K562 treated with DMSO at 1 percent for 12 hours (cell line): ENCODE data around the gene TAF11L10. TPM values are rescaled to one million over a fixed set of nuclear protein-coding genes. Genes with fewer than 3 reads are reported as not detected.

ENCODE experiments used
- total RNA-seq: library from RNA; unstranded; fragments of 300-600 nt; gene quantifications from 2 replicates; pipeline ENCODE4 v1.2.3, GENCODE V29; 2022; ENCODE audit not compliant: insufficient read depth

Gene TAF11L10
- total RNA-seq: not detected in 2 replicates

DNA sequence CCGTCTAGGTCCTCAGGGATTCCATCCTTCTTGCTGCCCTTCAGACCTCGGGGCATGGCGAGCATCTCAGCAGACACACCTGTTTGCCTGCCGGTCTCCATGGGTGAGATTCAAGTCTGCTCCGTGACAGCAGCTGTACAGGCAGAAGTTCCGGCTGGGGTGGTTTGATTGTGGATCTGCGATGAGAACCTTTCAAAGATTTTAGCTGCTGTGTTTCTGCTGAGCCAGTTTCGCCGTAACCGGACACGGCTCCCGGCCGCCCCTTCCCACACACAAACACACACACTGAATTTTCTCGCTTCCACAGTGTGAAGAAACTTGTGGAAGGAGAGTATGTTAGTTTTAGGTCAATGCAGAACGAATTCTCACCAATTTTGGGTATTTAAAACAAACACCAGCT lies at the start of gene TAF11L10:
TAF11L10 (minus strand) TSS at position 101 of the 400 bp plus-strand sequence.

DNA sequence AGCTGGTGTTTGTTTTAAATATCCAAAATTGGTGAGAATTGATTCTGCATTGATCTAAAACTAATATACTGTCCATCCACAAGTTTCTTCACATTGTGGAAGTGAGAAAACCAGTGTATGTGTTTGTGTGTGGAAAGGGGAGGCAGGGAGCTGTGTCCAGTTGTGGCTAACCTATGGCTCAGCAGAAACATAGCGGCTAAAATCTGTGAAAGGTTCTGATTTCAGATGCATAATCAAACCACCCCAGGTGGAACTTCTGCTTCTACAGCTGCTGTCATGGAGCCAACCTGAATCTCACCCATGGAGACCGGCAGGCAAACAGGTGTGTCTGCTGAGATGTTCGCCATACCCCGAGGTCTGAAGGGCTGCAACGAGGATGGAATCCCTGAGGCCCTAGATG lies 36.5 kb upstream of the TAF11L10 start, which contains the start of gene TAF11L14:
TAF11L14 (plus strand) TSS at position 301 of the 400 bp plus-strand sequence.

DNA sequence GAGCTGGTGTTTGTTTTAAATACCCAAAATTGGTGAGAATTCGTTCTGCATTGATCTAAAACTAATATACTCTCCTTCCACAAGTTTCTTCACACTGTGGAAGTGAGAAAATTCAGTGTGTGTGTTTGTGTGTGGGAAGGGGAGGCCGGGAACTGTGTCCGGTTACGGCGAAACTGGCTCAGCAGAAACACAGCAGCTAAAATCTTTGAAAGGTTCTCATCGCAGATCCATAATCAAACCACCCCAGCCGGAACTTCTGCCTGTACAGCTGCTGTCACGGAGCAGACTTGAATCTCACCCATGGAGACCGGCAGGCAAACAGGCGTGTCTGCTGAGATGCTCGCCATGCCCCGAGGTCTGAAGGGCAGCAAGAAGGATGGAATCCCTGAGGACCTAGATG lies 34.2 kb upstream of the TAF11L10 start, which contains the start of gene TAF11L13:
TAF11L13 (plus strand) TSS at position 301 of the 400 bp plus-strand sequence.

DNA sequence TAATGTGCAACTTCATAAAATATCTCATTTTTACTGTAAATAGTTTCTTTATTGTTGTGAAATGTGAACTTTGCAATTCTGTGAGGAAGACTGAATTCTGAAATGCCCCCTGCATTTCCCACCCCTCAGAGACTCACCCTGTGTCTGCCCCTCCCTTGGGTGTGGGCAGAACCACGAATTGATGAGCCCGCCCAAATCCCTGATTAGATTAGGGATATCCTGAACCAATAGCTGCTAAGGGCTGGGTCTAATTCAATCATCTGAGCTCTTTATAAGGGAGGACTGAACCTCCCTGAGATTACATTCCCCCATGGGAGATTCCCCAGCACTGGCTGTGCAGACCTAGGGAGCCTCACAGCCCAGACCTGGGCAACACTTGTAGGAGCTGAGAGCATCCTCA lies 12.5 kb upstream of the TAF11L10 start, which contains the start of gene TAF11L12:
TAF11L12 (plus strand) TSS at position 301 of the 400 bp plus-strand sequence.

DNA sequence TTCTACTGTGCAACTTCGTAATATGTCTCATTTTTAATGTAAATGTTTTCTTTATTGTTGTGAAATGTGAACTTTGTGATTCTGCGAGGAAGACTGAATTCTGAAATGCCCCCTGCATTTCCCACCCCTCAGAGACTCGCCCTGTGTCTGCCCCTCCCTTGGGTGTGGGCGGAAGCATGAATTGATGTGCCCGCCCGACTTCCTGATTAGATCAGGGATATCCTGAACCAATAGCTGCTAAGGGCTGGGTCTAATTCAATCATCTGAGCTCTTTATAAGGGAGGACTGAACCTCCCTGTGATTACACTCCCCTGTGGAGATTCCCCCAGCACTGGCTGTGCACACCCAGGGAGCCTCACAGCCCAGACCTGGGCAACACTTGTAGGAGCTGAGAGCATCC lies 6.3 kb upstream of the TAF11L10 start, which contains the start of gene TAF11L11:
TAF11L11 (plus strand) TSS at position 304 of the 400 bp plus-strand sequence.

DNA sequence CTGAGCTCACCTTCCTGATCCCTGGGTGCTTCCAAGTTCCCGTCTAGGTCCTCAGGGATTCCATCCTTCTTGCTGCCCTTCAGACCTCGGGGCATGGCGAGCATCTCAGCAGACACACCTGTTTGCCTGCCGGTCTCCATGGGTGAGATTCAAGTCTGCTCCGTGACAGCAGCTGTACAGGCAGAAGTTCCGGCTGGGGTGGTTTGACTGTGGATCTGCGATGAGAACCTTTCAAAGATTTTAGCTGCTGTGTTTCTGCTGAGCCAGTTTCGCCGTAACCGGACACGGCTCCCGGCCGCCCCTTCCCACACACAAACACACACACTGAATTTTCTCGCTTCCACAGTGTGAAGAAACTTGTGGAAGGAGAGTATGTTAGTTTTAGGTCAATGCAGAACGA lies 3.4 kb downstream of the TAF11L10 start, which contains the start of gene TAF11L9:
TAF11L9 (minus strand) TSS at position 140 of the 400 bp plus-strand sequence.

DNA sequence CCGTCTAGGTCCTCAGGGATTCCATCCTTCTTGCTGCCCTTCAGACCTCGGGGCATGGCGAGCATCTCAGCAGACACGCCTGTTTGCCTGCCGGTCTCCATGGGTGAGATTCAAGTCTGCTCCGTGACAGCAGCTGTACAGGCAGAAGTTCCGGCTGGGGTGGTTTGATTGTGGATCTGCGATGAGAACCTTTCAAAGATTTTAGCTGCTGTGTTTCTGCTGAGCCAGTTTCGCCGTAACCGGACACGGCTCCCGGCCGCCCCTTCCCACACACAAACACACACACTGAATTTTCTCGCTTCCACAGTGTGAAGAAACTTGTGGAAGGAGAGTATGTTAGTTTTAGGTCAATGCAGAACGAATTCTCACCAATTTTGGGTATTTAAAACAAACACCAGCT lies 6.8 kb downstream of the TAF11L10 start, which contains the start of gene TAF11L8:
TAF11L8 (minus strand) TSS at position 101 of the 400 bp plus-strand sequence.

DNA sequence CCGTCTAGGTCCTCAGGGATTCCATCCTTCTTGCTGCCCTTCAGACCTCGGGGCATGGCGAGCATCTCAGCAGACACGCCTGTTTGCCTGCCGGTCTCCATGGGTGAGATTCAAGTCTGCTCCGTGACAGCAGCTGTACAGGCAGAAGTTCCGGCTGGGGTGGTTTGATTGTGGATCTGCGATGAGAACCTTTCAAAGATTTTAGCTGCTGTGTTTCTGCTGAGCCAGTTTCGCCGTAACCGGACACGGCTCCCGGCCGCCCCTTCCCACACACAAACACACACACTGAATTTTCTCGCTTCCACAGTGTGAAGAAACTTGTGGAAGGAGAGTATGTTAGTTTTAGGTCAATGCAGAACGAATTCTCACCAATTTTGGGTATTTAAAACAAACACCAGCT lies 12.0 kb downstream of the TAF11L10 start, which contains the start of gene TAF11L7:
TAF11L7 (minus strand) TSS at position 101 of the 400 bp plus-strand sequence.

Other genes starting within 250 kb of the TAF11L10 start
- not detected in 2 replicates for gene TAF11L2, start 99.6 kb downstream of the TAF11L10 start, total RNA-seq
- not detected in 2 replicates for gene TAF11L3, start 79.5 kb downstream of the TAF11L10 start, total RNA-seq
- gene TAF11L4, start 76.0 kb downstream of the TAF11L10 start, total RNA-seq: not detected in 2 replicates
- not detected in 2 replicates for gene TAF11L5, start 72.6 kb downstream of the TAF11L10 start, total RNA-seq
- not detected in 2 replicates for gene TAF11L6, start 69.2 kb downstream of the TAF11L10 start, total RNA-seq
- not detected in 2 replicates for gene TAF11L7, start 12.1 kb downstream of the TAF11L10 start, total RNA-seq
- gene TAF11L8, start 6.9 kb downstream of the TAF11L10 start, total RNA-seq: not detected in 2 replicates
- not detected in 2 replicates for gene TAF11L9, start 3.4 kb downstream of the TAF11L10 start, total RNA-seq
- gene TAF11L11, start 6.4 kb upstream of the TAF11L10 start, total RNA-seq: not detected in 2 replicates
- gene TAF11L12, start 12.6 kb upstream of the TAF11L10 start, total RNA-seq: not detected in 2 replicates
- not detected in 2 replicates for gene TAF11L13, start 34.3 kb upstream of the TAF11L10 start, total RNA-seq
- gene TAF11L14, start 36.6 kb upstream of the TAF11L10 start, total RNA-seq: not detected in 2 replicates